A673 (cell line): ENCODE data around the gene HSD17B13.

Source experiments
- EZH2 ChIP-seq: fragments of 200-600 bp; sonication (generic); IDR thresholded peaks from 2 replicates; pipeline ENCODE4 v1.6.1; 2017; ENCODE audit warnings: borderline replicate concordance, low read depth, mild to moderate bottlenecking, mixed read lengths, antibody characterized with exemption, low read length; ENCODE audit not compliant: poor library complexity, severe bottlenecking
- TF ChIP-seq, protein P1 (sequence below): fragments of 300-800, 200-600 bp; sonication (generic); conservative IDR thresholded peaks from 2 replicates; pipeline ENCODE4 v1.5.1; 2017; ENCODE audit warnings: low read depth, mild to moderate bottlenecking, antibody characterized with exemption, low read length, moderate library complexity, mixed read lengths

GRCh38 chr4:87359258-87359657, 36.6 kb upstream of the HSD17B13 start:
- TF ChIP-seq, protein P1, sequence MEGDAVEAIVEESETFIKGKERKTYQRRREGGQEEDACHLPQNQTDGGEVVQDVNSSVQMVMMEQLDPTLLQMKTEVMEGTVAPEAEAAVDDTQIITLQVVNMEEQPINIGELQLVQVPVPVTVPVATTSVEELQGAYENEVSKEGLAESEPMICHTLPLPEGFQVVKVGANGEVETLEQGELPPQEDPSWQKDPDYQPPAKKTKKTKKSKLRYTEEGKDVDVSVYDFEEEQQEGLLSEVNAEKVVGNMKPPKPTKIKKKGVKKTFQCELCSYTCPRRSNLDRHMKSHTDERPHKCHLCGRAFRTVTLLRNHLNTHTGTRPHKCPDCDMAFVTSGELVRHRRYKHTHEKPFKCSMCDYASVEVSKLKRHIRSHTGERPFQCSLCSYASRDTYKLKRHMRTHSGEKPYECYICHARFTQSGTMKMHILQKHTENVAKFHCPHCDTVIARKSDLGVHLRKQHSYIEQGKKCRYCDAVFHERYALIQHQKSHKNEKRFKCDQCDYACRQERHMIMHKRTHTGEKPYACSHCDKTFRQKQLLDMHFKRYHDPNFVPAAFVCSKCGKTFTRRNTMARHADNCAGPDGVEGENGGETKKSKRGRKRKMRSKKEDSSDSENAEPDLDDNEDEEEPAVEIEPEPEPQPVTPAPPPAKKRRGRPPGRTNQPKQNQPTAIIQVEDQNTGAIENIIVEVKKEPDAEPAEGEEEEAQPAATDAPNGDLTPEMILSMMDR = no peak
- no peak for TF ChIP-seq EZH2
